GM10266 (cell line): Measurements from ENCODE around the gene PSMB8.

Experiments used
- DNase-seq: peaks from one replicate; pipeline ENCODE4 v3.0.0; 2012; ENCODE audit errors: extremely low spot score
- CTCF ChIP-seq: IDR thresholded peaks from 2 replicates; pipeline ENCODE4 v1.5.1; 2012; ENCODE audit warnings: mild to moderate bottlenecking, low read depth; ENCODE audit not compliant: control insufficient read depth, insufficient read depth; ENCODE audit errors: missing control alignments

The PSMB8 gene

DNA sequence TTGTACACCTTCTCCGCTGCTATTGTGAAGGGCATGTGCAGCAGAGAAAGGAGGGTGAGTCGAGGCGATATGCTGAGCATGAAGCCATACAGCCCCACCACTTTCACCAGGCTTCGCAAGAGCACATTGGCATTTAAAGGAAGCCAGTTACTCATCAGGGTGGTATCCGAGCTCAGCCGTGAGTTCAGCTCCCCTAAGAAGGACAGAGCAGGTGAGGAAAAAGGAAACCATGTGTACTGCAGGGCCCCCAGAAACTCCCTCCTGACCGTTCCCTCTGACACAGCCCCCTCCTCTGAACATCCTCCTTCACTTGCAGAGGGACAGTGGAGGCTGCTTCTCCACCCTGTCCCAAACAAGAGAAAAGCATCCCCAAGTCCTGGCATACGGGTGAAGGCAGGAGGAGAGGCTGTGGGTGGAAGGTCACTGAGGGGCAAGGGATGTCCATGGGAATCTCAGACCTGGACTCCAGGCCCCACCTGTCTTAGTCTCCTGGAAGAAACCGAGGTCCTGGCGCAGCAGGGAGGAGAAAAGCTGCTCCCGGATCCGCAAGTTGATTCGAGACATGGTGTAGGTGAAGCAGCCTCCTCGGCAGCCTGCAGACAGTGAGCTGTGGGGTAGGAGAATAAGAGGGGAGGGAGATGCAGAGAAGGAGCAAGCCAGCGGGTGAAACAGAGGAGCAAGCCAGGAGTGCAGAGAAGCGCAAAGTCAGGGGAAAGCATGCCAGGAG lies 8.5 kb downstream of the PSMB8 start:
- DNase-seq = no peak
- TF ChIP-seq CTCF = no peak

GRCh38 chr6:32833664-32834063 lies 10.2 kb downstream of the PSMB8 start:
- TF ChIP-seq CTCF = no peak
- no peak for DNase-seq

- DNase-seq = no peak
- no peak for TF ChIP-seq CTCF
Observed at GRCh38 chr6:32832535-32832934, 11.3 kb downstream of the PSMB8 start.

GRCh38 chr6:32830936-32831335 lies 12.9 kb downstream of the PSMB8 start:
- TF ChIP-seq CTCF = no peak

DNA sequence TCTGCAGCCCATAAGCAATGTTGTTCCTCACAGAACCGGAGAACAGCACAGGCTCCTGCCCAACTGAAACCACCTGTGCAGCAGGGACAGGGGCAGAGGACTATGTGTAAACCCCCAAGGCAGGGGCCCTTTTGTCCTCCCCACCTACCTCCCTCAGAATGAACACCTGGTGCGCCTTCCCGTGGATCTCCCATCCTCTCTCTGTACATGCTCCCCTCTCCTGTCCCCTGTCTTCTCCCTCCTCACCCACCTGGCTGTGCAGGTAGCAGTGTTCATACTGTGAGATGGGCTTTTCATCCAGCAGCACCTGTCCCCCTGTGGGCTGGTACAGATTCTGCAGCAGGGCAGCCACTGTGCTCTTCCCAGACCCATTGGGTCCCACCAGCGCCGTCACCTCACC lies 13.8 kb downstream of the PSMB8 start:
- DNase-seq = no peak
- TF ChIP-seq CTCF = no peak

More at GRCh38 chr6:32830936-32831335, 12.9 kb downstream of the PSMB8 start:
- DNase-seq = no peak

GRCh38 chr6:32829495-32829894 lies 14.4 kb downstream of the PSMB8 start:
- TF ChIP-seq CTCF = no peak
- no peak for DNase-seq

GRCh38 chr6:32827025-32827424 lies 16.8 kb downstream of the PSMB8 start:
- no peak for TF ChIP-seq CTCF
- no peak for DNase-seq
